Measurements from ENCODE around the gene ALCAM. TPM values are rescaled to one million over a fixed set of nuclear protein-coding genes. Genes with fewer than 3 reads are reported as not detected.

Gene ALCAM
- total and polyA plus RNA-seq, 2 donors (not counting 1 experiment from before 2014, with no cell fraction given): 6.2 to 23.8 TPM

DNA sequence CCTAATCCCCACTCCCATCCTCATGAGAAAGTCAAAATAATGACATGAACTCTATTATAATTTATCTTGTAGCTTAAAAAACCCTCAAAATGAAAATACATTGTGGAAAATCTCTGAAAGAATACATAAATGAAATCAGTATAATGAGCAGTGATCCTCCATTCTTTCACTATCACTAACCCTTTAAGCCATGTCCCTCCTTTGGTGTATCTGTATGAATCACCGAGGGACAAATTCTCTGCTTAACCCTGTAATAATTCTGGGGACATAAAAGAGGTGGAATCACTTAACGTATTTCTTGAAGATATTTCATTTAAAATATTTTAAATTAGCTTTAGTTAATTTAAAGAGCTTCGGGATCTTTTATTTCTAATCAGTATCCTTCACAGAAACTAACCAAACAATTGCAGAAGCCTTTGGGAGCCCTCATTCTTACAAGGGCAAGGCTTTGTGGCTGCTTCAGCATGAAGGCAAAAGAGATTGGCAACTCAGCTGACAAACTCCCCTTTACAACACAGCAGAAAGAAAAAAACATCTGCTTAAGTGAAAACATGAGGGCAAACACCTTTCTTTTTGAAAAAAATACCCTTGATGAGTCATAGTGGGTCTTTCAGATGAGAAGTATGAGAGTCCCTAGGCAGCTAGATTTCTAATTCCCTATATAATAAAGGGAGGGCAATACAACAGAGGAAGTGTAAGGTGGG is 44.0 kb upstream of the ALCAM start:
- no peaks in the 10 kb centered on the region for H3K9me3 ChIP-seq (ENCODE audit: control extremely low read depth in 1 of 3, control insufficient read depth in 2 of 3, insufficient read depth in 1 of 3, low read length in 2 of 3)
- POLR2A ChIA-PET: no interaction called here
- no peak for ATAC-seq (ENCODE audit: low read depth)

DNA sequence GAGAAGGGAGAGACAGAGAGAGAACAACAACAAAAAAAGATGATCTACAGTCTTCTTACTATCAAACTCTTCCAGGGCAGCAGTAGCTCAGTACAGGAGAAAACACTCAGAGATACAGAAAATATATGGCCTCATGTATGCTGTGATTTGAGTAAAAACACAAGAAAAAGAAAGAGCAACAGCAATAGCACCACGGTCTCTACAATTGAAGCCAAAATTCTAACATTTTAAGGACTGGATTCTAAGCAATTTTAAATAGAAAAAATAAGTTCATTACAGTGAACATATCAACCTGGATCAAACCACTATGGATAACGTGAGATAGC is 43.5 kb upstream of the ALCAM start:
- POLR2A ChIA-PET: no interaction called here
- Histone ChIP-seq H4K20me1 (ENCODE audit: control insufficient read depth, insufficient read depth, low read length, poor library complexity, severe bottlenecking) (no peaks in the 10 kb centered on the region), H3K4me1 (ENCODE audit: control insufficient read depth in 2 of 2, insufficient read depth in 2 of 2, low read length in 2 of 2) (no peaks in the 10 kb centered on the region), H3K9ac (ENCODE audit: low read length) (no peak overlapping the region), H3K4me3 (ENCODE audit: control extremely low read depth in 1 of 5, extremely low read depth in 1 of 5, insufficient read depth in 1 of 5, low read depth in 2 of 5, low read length in 4 of 5) (no peak overlapping the region), H3K9me3 (ENCODE audit: control extremely low read depth in 1 of 3, control insufficient read depth in 2 of 3, insufficient read depth in 1 of 3, low read length in 2 of 3) (no peaks in the 10 kb centered on the region), H3K79me2 (ENCODE audit: control insufficient read depth, insufficient read depth, low read length) (no peaks in the 10 kb centered on the region), H3K36me3 (replicated peaks in 1 of 2; ENCODE audit: control extremely low read depth in 1 of 2, control insufficient read depth in 1 of 2, extremely low read depth in 1 of 2, insufficient read depth in 2 of 2, low read length in 1 of 2) (no peaks in the 10 kb centered on the region), H3K27me3 (replicated peaks in 1 of 4; ENCODE audit: control extremely low read depth in 1 of 4, control insufficient read depth in 3 of 4, insufficient read depth in 4 of 4, low read length in 3 of 4) (no peaks in the 10 kb centered on the region), H2AFZ (ENCODE audit: insufficient read depth, low read depth, low read length, poor library complexity, severe bottlenecking) (no peak overlapping the region), H3K27ac (ENCODE audit: low read length in 2 of 2) (no peak overlapping the region), H3K4me2 (replicated peaks; ENCODE audit: low read depth, low read length, poor library complexity, severe bottlenecking) (no peak overlapping the region)
- Mint-ChIP-seq H3K27ac (no peak overlapping the region), H3K27me3 (no peaks in the 10 kb centered on the region), H3K4me3 (no peak overlapping the region), H3K9me3 (ENCODE audit: insufficient read depth) (no peaks in the 10 kb centered on the region), H3K4me1 (no peaks in the 10 kb centered on the region)
- CTCF ChIA-PET: no interaction called here
- no CpG with 5 or more reads among the region's 2 CpGs for WGBS (ENCODE audit: insufficient coverage)
- ATAC-seq (ENCODE audit: low read depth) (no peak), DNase-seq (no peak)
- intact Hi-C loops (cut with micrococcal nuclease): no loop called here
- no peak for TF ChIP-seq EZH2 (IDR thresholded peaks at IDR 0.05; ENCODE audit: borderline replicate concordance, insufficient read depth, low read depth, low read length, poor library complexity, severe bottlenecking)
- TF ChIP-seq, protein P1, sequence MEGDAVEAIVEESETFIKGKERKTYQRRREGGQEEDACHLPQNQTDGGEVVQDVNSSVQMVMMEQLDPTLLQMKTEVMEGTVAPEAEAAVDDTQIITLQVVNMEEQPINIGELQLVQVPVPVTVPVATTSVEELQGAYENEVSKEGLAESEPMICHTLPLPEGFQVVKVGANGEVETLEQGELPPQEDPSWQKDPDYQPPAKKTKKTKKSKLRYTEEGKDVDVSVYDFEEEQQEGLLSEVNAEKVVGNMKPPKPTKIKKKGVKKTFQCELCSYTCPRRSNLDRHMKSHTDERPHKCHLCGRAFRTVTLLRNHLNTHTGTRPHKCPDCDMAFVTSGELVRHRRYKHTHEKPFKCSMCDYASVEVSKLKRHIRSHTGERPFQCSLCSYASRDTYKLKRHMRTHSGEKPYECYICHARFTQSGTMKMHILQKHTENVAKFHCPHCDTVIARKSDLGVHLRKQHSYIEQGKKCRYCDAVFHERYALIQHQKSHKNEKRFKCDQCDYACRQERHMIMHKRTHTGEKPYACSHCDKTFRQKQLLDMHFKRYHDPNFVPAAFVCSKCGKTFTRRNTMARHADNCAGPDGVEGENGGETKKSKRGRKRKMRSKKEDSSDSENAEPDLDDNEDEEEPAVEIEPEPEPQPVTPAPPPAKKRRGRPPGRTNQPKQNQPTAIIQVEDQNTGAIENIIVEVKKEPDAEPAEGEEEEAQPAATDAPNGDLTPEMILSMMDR (IDR thresholded peaks at IDR 0.05): no peak

More for the DNA sequence above, 44.0 kb upstream of the ALCAM start:
- Mint-ChIP-seq H3K4me3 (no peak overlapping the region), H3K27me3 (no peaks in the 10 kb centered on the region), H3K9me3 (ENCODE audit: insufficient read depth) (no peaks in the 10 kb centered on the region), H3K4me1 (no peaks in the 10 kb centered on the region), H3K27ac (no peak overlapping the region)
- CTCF ChIA-PET: no interaction called here
- H3K4me1 ChIP-seq (ENCODE audit: control insufficient read depth in 2 of 2, insufficient read depth in 2 of 2, low read length in 2 of 2): no peaks in the 10 kb centered on the region
- no peaks in the 10 kb centered on the region for H4K20me1 ChIP-seq (ENCODE audit: control insufficient read depth, insufficient read depth, low read length, poor library complexity, severe bottlenecking)
- no peak overlapping the region for H3K4me3 ChIP-seq (ENCODE audit: control extremely low read depth in 1 of 5, extremely low read depth in 1 of 5, insufficient read depth in 1 of 5, low read depth in 2 of 5, low read length in 4 of 5)
- H3K36me3 ChIP-seq (replicated peaks in 1 of 2; ENCODE audit: control extremely low read depth in 1 of 2, control insufficient read depth in 1 of 2, extremely low read depth in 1 of 2, insufficient read depth in 2 of 2, low read length in 1 of 2): no peaks in the 10 kb centered on the region
- DNase-seq: no peak
- no peaks in the 10 kb centered on the region for H3K27me3 ChIP-seq (replicated peaks in 1 of 4; ENCODE audit: control extremely low read depth in 1 of 4, control insufficient read depth in 3 of 4, insufficient read depth in 4 of 4, low read length in 3 of 4)
- no peak for TF ChIP-seq EZH2 (IDR thresholded peaks at IDR 0.05; ENCODE audit: borderline replicate concordance, insufficient read depth, low read depth, low read length, poor library complexity, severe bottlenecking)
- TF ChIP-seq, protein P1 (IDR thresholded peaks at IDR 0.05): no peak
- no CpG with 5 or more reads among the region's 3 CpGs for WGBS (ENCODE audit: insufficient coverage)
- intact Hi-C loops (cut with micrococcal nuclease): no loop called here
- no peak overlapping the region for H2AFZ ChIP-seq (ENCODE audit: insufficient read depth, low read depth, low read length, poor library complexity, severe bottlenecking)
- no peaks in the 10 kb centered on the region for H3K79me2 ChIP-seq (ENCODE audit: control insufficient read depth, insufficient read depth, low read length)
- no peak overlapping the region for H3K9ac ChIP-seq (ENCODE audit: low read length)
- no peak overlapping the region for H3K4me2 ChIP-seq (replicated peaks; ENCODE audit: low read depth, low read length, poor library complexity, severe bottlenecking)
- no peak overlapping the region for H3K27ac ChIP-seq (ENCODE audit: low read length in 2 of 2)

All from B cell (primary cell).